NCI-H526 (cell line): ENCODE data around the gene SARDH.
"Not testable (repeated sequence)": the region's sequence is repeated elsewhere in the genome, so short reads cannot be mapped to it uniquely, and the experiment has no call there.

Experiments
- DNase-seq, 2 experiments: peaks; one replicate each; lab custom pipeline; 2025; lab: John Stamatoyannopoulos, UW

SARDH gene

GRCh38 chr9:133632806-133633680 lies 105.1 kb downstream of the SARDH start:
- DNase-seq: no peak

GRCh38 chr9:133631111-133631510 lies 107.0 kb downstream of the SARDH start:
- DNase-seq: no peak

GRCh38 chr9:133629221-133630110 lies 108.7 kb downstream of the SARDH start:
- DNase-seq: no peak

- no peak for DNase-seq
These were observed 109.4 kb downstream of the SARDH start for GRCh38 chr9:133628766-133629165.

GRCh38 chr9:133627341-133627740 lies 110.8 kb downstream of the SARDH start:
- DNase-seq: no peak

GRCh38 chr9:133626008-133626407 lies 112.1 kb downstream of the SARDH start:
- DNase-seq: not testable (repeated sequence)

- DNase-seq: no peak
These were observed 115.6 kb downstream of the SARDH start for GRCh38 chr9:133622555-133622954.

GRCh38 chr9:133621725-133622267 lies 116.4 kb downstream of the SARDH start:
- no peak for DNase-seq

- no peak for DNase-seq
These were observed 118.4 kb downstream of the SARDH start for GRCh38 chr9:133619791-133620190.

- DNase-seq: no peak
These were observed 119.4 kb downstream of the SARDH start for GRCh38 chr9:133618726-133619125.

- DNase-seq: no peak
These were observed 121.3 kb downstream of the SARDH start for GRCh38 chr9:133616643-133617405.

GRCh38 chr9:133615606-133616188 lies 122.5 kb downstream of the SARDH start:
- DNase-seq: no peak

- no peak for DNase-seq
These were observed 123.0 kb downstream of the SARDH start for GRCh38 chr9:133615186-133615585.

- DNase-seq: no peak
These were observed 123.5 kb downstream of the SARDH start for GRCh38 chr9:133614678-133615077.

GRCh38 chr9:133614056-133614455 lies 124.1 kb downstream of the SARDH start:
- DNase-seq: no peak
